ENCODE results near the gene BLOC1S1.
"Not testable (repeated sequence)": the region's sequence is repeated elsewhere in the genome, so short reads cannot be mapped to it uniquely, and the experiment has no call there.

The BLOC1S1 gene

GRCh38 chr12:55755246-55755645 lies 39.4 kb downstream of the BLOC1S1 start:
- no CpG with 5 or more reads among the region's 2 CpGs for WGBS (ENCODE audit: extremely low coverage, insufficient coverage, low lambda C conversion rate)
- Histone ChIP-seq H3K27me3 (ENCODE audit: insufficient read depth, low read length, poor library complexity) (no peaks in the 10 kb centered on the region), H3K4me1 (ENCODE audit: control insufficient read depth, low read depth, low read length) (peaks cover 3% of the 10 kb centered on the region), H2BK5ac (ENCODE audit: low read length) (no peak overlapping the region), H3K18ac (ENCODE audit: low read length) (no peak overlapping the region), H3K4me3 (ENCODE audit: low read length) (no peak overlapping the region), H4K5ac (ENCODE audit: low read length) (no peak overlapping the region), H3K23ac (ENCODE audit: low read length) (no peak overlapping the region), H3K9ac (ENCODE audit: low read length) (no peak overlapping the region), H3K4me2 (ENCODE audit: low read length) (no peak overlapping the region), H3K4ac (ENCODE audit: low read depth, low read length) (no peak overlapping the region), H4K8ac (ENCODE audit: low read depth, low read length) (no peak overlapping the region), H3K79me1 (ENCODE audit: low read length) (no peaks in the 10 kb centered on the region), H2BK15ac (replicated peaks; ENCODE audit: low read depth) (no peak overlapping the region), H3K56ac (ENCODE audit: low read length) (no peak overlapping the region), H2AK5ac (ENCODE audit: low read length) (no peak overlapping the region), H2BK120ac (ENCODE audit: low read depth, low read length) (no peak overlapping the region), H3K36me3 (ENCODE audit: control insufficient read depth, insufficient read depth, low read length) (peaks cover 12% of the 10 kb centered on the region), H3K79me2 (ENCODE audit: control insufficient read depth, insufficient read depth, low read length) (no peaks in the 10 kb centered on the region), H3K27ac (ENCODE audit: low read depth, low read length) (no peak overlapping the region)
- peak; percentile 80 for DNase-seq

- H4K8ac ChIP-seq (ENCODE audit: low read depth, low read length): no peak overlapping the region
- no peak overlapping the region for H3K18ac ChIP-seq (ENCODE audit: low read length)
- peak overlapping the region; percentile 15 for H3K56ac ChIP-seq (ENCODE audit: low read length)
- no CpG with 5 or more reads among the region's 2 CpGs for WGBS (ENCODE audit: extremely low coverage, insufficient coverage, low lambda C conversion rate)
- H2AK5ac ChIP-seq (ENCODE audit: low read length): no peak overlapping the region
- no peak overlapping the region for H3K9ac ChIP-seq (ENCODE audit: low read length)
- no peak overlapping the region for H4K5ac ChIP-seq (ENCODE audit: low read length)
- H3K36me3 ChIP-seq (ENCODE audit: control insufficient read depth, insufficient read depth, low read length): peaks cover 11% of the 10 kb centered on the region
- H3K79me1 ChIP-seq (ENCODE audit: low read length): peaks cover 2% of the 10 kb centered on the region
- no peak overlapping the region for H2BK120ac ChIP-seq (ENCODE audit: low read depth, low read length)
- peak overlapping the region; percentile 36 for H3K27ac ChIP-seq (ENCODE audit: low read depth, low read length)
- no peak overlapping the region for H3K4me3 ChIP-seq (ENCODE audit: low read length)
- no peak overlapping the region for H3K4me2 ChIP-seq (ENCODE audit: low read length)
- H3K4ac ChIP-seq (ENCODE audit: low read depth, low read length): no peak overlapping the region
- no peaks in the 10 kb centered on the region for H3K27me3 ChIP-seq (ENCODE audit: insufficient read depth, low read length, poor library complexity)
- H3K23ac ChIP-seq (ENCODE audit: low read length): no peak overlapping the region
- no peaks in the 10 kb centered on the region for H3K79me2 ChIP-seq (ENCODE audit: control insufficient read depth, insufficient read depth, low read length)
- no peak overlapping the region for H2BK15ac ChIP-seq (replicated peaks; ENCODE audit: low read depth)
- H2BK5ac ChIP-seq (ENCODE audit: low read length): no peak overlapping the region
- peaks cover 3% of the 10 kb centered on the region for H3K4me1 ChIP-seq (ENCODE audit: control insufficient read depth, low read depth, low read length)
- peak; percentile 51 for DNase-seq
These were observed 41.9 kb downstream of the BLOC1S1 start for GRCh38 chr12:55757701-55758100.

GRCh38 chr12:55758575-55758974 lies 42.7 kb downstream of the BLOC1S1 start:
- H3K27me3 ChIP-seq (ENCODE audit: insufficient read depth, low read length, poor library complexity); DNase-seq; H3K79me1 ChIP-seq (ENCODE audit: low read length); H3K56ac ChIP-seq (ENCODE audit: low read length); H3K18ac ChIP-seq (ENCODE audit: low read length); H2BK120ac ChIP-seq (ENCODE audit: low read depth, low read length); H3K27ac ChIP-seq (ENCODE audit: low read depth, low read length); H3K4ac ChIP-seq (ENCODE audit: low read depth, low read length); H3K79me2 ChIP-seq (ENCODE audit: control insufficient read depth, insufficient read depth, low read length); H4K5ac ChIP-seq (ENCODE audit: low read length); H3K36me3 ChIP-seq (ENCODE audit: control insufficient read depth, insufficient read depth, low read length); H2BK5ac ChIP-seq (ENCODE audit: low read length); H3K4me1 ChIP-seq (ENCODE audit: control insufficient read depth, low read depth, low read length); H3K23ac ChIP-seq (ENCODE audit: low read length); H2BK15ac ChIP-seq (replicated peaks; ENCODE audit: low read depth); H3K9ac ChIP-seq (ENCODE audit: low read length); H4K8ac ChIP-seq (ENCODE audit: low read depth, low read length); H2AK5ac ChIP-seq (ENCODE audit: low read length); H3K4me3 ChIP-seq (ENCODE audit: low read length); H3K4me2 ChIP-seq (ENCODE audit: low read length): not testable (repeated sequence)
- WGBS (ENCODE audit: extremely low coverage, insufficient coverage, low lambda C conversion rate): no CpG with 5 or more reads among the region's 4 CpGs

GRCh38 chr12:55760663-55761062 lies 44.8 kb downstream of the BLOC1S1 start:
- Histone ChIP-seq H3K4me3 (ENCODE audit: low read length) (no peak overlapping the region), H3K9ac (ENCODE audit: low read length) (no peak overlapping the region), H3K27ac (ENCODE audit: low read depth, low read length) (no peak overlapping the region), H4K5ac (ENCODE audit: low read length) (no peak overlapping the region), H3K56ac (ENCODE audit: low read length) (no peak overlapping the region), H4K8ac (ENCODE audit: low read depth, low read length) (no peak overlapping the region), H2BK5ac (ENCODE audit: low read length) (no peak overlapping the region), H3K4ac (ENCODE audit: low read depth, low read length) (no peak overlapping the region), H3K4me2 (ENCODE audit: low read length) (no peak overlapping the region), H2BK120ac (ENCODE audit: low read depth, low read length) (no peak overlapping the region), H3K27me3 (ENCODE audit: insufficient read depth, low read length, poor library complexity) (no peaks in the 10 kb centered on the region), H2BK15ac (replicated peaks; ENCODE audit: low read depth) (no peak overlapping the region), H3K79me2 (ENCODE audit: control insufficient read depth, insufficient read depth, low read length) (no peaks in the 10 kb centered on the region), H3K23ac (ENCODE audit: low read length) (no peak overlapping the region), H3K79me1 (ENCODE audit: low read length) (peaks cover 4% of the 10 kb centered on the region), H3K36me3 (ENCODE audit: control insufficient read depth, insufficient read depth, low read length) (peaks cover 8% of the 10 kb centered on the region), H3K18ac (ENCODE audit: low read length) (no peak overlapping the region), H2AK5ac (ENCODE audit: low read length) (no peak overlapping the region), H3K4me1 (ENCODE audit: control insufficient read depth, low read depth, low read length) (no peaks in the 10 kb centered on the region)
- no CpG with 5 or more reads among the region's 6 CpGs for WGBS (ENCODE audit: extremely low coverage, insufficient coverage, low lambda C conversion rate)
- no peak for DNase-seq

- Histone ChIP-seq H2BK120ac (ENCODE audit: low read depth, low read length) (no peak overlapping the region), H3K27ac (ENCODE audit: low read depth, low read length) (no peak overlapping the region), H2BK15ac (replicated peaks; ENCODE audit: low read depth) (no peak overlapping the region), H3K79me1 (ENCODE audit: low read length) (peaks cover 6% of the 10 kb centered on the region), H4K8ac (ENCODE audit: low read depth, low read length) (no peak overlapping the region), H3K4ac (ENCODE audit: low read depth, low read length) (no peak overlapping the region), H3K4me1 (ENCODE audit: control insufficient read depth, low read depth, low read length) (no peaks in the 10 kb centered on the region), H3K4me2 (ENCODE audit: low read length) (no peak overlapping the region), H3K56ac (ENCODE audit: low read length) (no peak overlapping the region), H2AK5ac (ENCODE audit: low read length) (no peak overlapping the region), H3K9ac (ENCODE audit: low read length) (no peak overlapping the region), H3K23ac (ENCODE audit: low read length) (no peak overlapping the region), H3K27me3 (ENCODE audit: insufficient read depth, low read length, poor library complexity) (no peaks in the 10 kb centered on the region), H2BK5ac (ENCODE audit: low read length) (no peak overlapping the region), H4K5ac (ENCODE audit: low read length) (no peak overlapping the region), H3K79me2 (ENCODE audit: control insufficient read depth, insufficient read depth, low read length) (no peaks in the 10 kb centered on the region), H3K18ac (ENCODE audit: low read length) (no peak overlapping the region), H3K36me3 (ENCODE audit: control insufficient read depth, insufficient read depth, low read length) (peaks cover 2% of the 10 kb centered on the region), H3K4me3 (ENCODE audit: low read length) (no peak overlapping the region)
- DNase-seq: no peak
These were observed 46.8 kb downstream of the BLOC1S1 start for GRCh38 chr12:55762646-55763045.

- H3K36me3 ChIP-seq (ENCODE audit: control insufficient read depth, insufficient read depth, low read length): no peaks in the 10 kb centered on the region
- no CpG with 5 or more reads among the region's 5 CpGs for WGBS (ENCODE audit: extremely low coverage, insufficient coverage, low lambda C conversion rate)
- H3K4me1 ChIP-seq (ENCODE audit: control insufficient read depth, low read depth, low read length): no peaks in the 10 kb centered on the region
- no peak overlapping the region for H2AK5ac ChIP-seq (ENCODE audit: low read length)
- H2BK5ac ChIP-seq (ENCODE audit: low read length): no peak overlapping the region
- no peak overlapping the region for H3K4ac ChIP-seq (ENCODE audit: low read depth, low read length)
- H3K79me1 ChIP-seq (ENCODE audit: low read length): peaks cover 8% of the 10 kb centered on the region
- H4K8ac ChIP-seq (ENCODE audit: low read depth, low read length): no peak overlapping the region
- no peak overlapping the region for H3K27ac ChIP-seq (ENCODE audit: low read depth, low read length)
- H3K18ac ChIP-seq (ENCODE audit: low read length): no peak overlapping the region
- no peak overlapping the region for H4K5ac ChIP-seq (ENCODE audit: low read length)
- no peaks in the 10 kb centered on the region for H3K79me2 ChIP-seq (ENCODE audit: control insufficient read depth, insufficient read depth, low read length)
- no peak overlapping the region for H3K23ac ChIP-seq (ENCODE audit: low read length)
- H2BK120ac ChIP-seq (ENCODE audit: low read depth, low read length): no peak overlapping the region
- no peak overlapping the region for H3K56ac ChIP-seq (ENCODE audit: low read length)
- H2BK15ac ChIP-seq (replicated peaks; ENCODE audit: low read depth): no peak overlapping the region
- no peak overlapping the region for H3K9ac ChIP-seq (ENCODE audit: low read length)
- H3K27me3 ChIP-seq (ENCODE audit: insufficient read depth, low read length, poor library complexity): no peaks in the 10 kb centered on the region
- no peak overlapping the region for H3K4me3 ChIP-seq (ENCODE audit: low read length)
- DNase-seq: no peak
- no peak overlapping the region for H3K4me2 ChIP-seq (ENCODE audit: low read length)
These were observed 50.0 kb downstream of the BLOC1S1 start for GRCh38 chr12:55765736-55766290.
